ENCODE data around the gene MRPL21. TPM values are rescaled to one million over a fixed set of nuclear protein-coding genes. Genes with fewer than 3 reads are reported as not detected.

Gene MRPL21
- total and polyA plus RNA-seq, 2 of the 13 experiments (the other 11 are each of a cell fraction or from before 2014, with no cell fraction given): 61.5 to 100 TPM

GRCh38 chr11:68900835-68901381, 2.7 kb downstream of the MRPL21 start:
- Histone ChIP-seq H4K20me1 (ENCODE audit: insufficient read depth, low read length) (no peaks in the 10 kb centered on the region), H3K27me3 (ENCODE audit: control insufficient read depth in 1 of 2, insufficient read depth in 2 of 2, low read length in 2 of 2) (peaks cover 0 to 3% of the 10 kb centered on the region in 2 experiments; a peak in 1 of 5 replicates), H2AFZ (ENCODE audit: low read length) (no peak overlapping the region), H3K27ac (ENCODE audit: extremely low read length, insufficient read depth, low read length) (no peak overlapping the region), H3K4me1 (ENCODE audit: insufficient read depth, low read length) (peaks cover 30% of the 10 kb centered on the region), H3K4me2 (ENCODE audit: low read depth, low read length) (no peak overlapping the region), H3K9me3 (ENCODE audit: low read length) (no peaks in the 10 kb centered on the region), H3K36me3 (replicated peaks in 1 of 2; ENCODE audit: control insufficient read depth in 1 of 2, insufficient read depth in 2 of 2, low read length in 2 of 2) (peaks cover 18 to 48% of the 10 kb centered on the region in 2 experiments; a peak in 4 of 5 replicates), H3K4me3 (replicated peaks in 1 of 3; ENCODE audit: insufficient read depth in 1 of 3, low read depth in 2 of 3, low read length in 3 of 3) (no peak overlapping the region), H3K79me2 (ENCODE audit: insufficient read depth, low read length) (peaks cover 51% of the 10 kb centered on the region), H3K9ac (ENCODE audit: insufficient read depth, low read depth, low read length) (no peak overlapping the region)
- intact Hi-C loops (cut with micrococcal nuclease; ENCODE audit: unreplicated experiment): loop anchor here (5.0 kb wide), 1 partner anchor 186 kb away; no protein-coding TSS in a partner anchor
- in situ Hi-C loops (cut with HindIII; ENCODE audit: extremely low pct_ligation_motif_present, low pct_unique_long_range_greater_than_20kb): no loop called here
- FAIRE-seq: no peak
- ChIA-PET POLR2A (no interaction called here), CTCF (ENCODE audit: low intra/inter-chr PET ratio, low total read pairs) (no interaction called here)
- no TSS peak for BruUV-seq (replicated peaks)
- 98% methylated on average over 6 of the region's 9 CpGs for WGBS (ENCODE audit: low lambda C conversion rate)
- TF ChIP-seq STAT5B (CRISPR knock-in tag; IDR thresholded peaks at IDR 0.05): no peak
- no peak for TF ChIP-seq ZBTB42 (CRISPR knock-in tag; IDR thresholded peaks at IDR 0.05)
- no peak for TF ChIP-seq ZBTB7A (CRISPR knock-in tag; IDR thresholded peaks at IDR 0.05)
- no peak for TF ChIP-seq GATA4 (IDR thresholded peaks at IDR 0.05; ENCODE audit: borderline replicate concordance, low read depth)
- no peak for TF ChIP-seq GATAD1 (CRISPR knock-in tag; IDR thresholded peaks at IDR 0.05)
- TF ChIP-seq CBFB (CRISPR knock-in tag; IDR thresholded peaks at IDR 0.05): no peak
- TF ChIP-seq, protein P1, sequence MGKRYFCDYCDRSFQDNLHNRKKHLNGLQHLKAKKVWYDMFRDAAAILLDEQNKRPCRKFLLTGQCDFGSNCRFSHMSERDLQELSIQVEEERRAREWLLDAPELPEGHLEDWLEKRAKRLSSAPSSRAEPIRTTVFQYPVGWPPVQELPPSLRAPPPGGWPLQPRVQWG (CRISPR knock-in tag; IDR thresholded peaks at IDR 0.05; ENCODE audit: borderline replicate concordance, low read depth): no peak
- no peak for TF ChIP-seq ARID2 (CRISPR knock-in tag; IDR thresholded peaks at IDR 0.05; ENCODE audit: borderline replicate concordance)
- TF ChIP-seq, protein P2, sequence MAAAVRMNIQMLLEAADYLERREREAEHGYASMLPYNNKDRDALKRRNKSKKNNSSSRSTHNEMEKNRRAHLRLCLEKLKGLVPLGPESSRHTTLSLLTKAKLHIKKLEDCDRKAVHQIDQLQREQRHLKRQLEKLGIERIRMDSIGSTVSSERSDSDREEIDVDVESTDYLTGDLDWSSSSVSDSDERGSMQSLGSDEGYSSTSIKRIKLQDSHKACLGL (CRISPR knock-in tag; IDR thresholded peaks at IDR 0.05): no peak
- DNase-seq (ENCODE audit: low spot score): no peak
- no peak for ATAC-seq

Data from HepG2 (cell line).